WTC11 (cell line): ENCODE data around the gene DRD5. TPM values are rescaled to one million over a fixed set of nuclear protein-coding genes. Genes with fewer than 3 reads are reported as not detected.
"Not testable (repeated sequence)": the region's sequence is repeated elsewhere in the genome, so short reads cannot be mapped to it uniquely, and the experiment has no call there.

Experiments
- ATAC-seq: fragments of 200-7000 bp; cut with Tn5 transposase; 2 replicates; pipeline ENCODE4 v1.10.0; 2021; ENCODE audit warnings: mild to moderate bottlenecking, moderate library complexity
- CTCF ChIA-PET: fragments of 300-600 bp; sonication (Branson Sonifier 250); formaldehyde crosslinking; loops from one replicate; lab custom pipeline; 2021; ENCODE audit warnings: antibody characterized with exemption; lab: Charles Lee
- POLR2A ChIA-PET: fragments of 350-600 bp; sonication (Branson Sonifier 250); formaldehyde crosslinking; loops from one replicate; lab custom pipeline; 2021; ENCODE audit warnings: antibody characterized with exemption; lab: Charles Lee
- DNase-seq: peaks from one replicate; pipeline ENCODE4 v3.0.0; 2021; ENCODE audit warnings: low spot score
- H3K27ac Mint-ChIP-seq: 2 replicates; pipeline ENCODE4 v1.8.0; 2021; ENCODE audit warnings: mixed read lengths
- H3K27me3 Mint-ChIP-seq: 2 replicates; pipeline ENCODE4 v1.8.0; 2021; ENCODE audit warnings: low read depth, mild to moderate bottlenecking, moderate library complexity, mixed read lengths
- H3K36me3 Mint-ChIP-seq: 2 replicates; pipeline ENCODE4 v1.8.0; 2021; ENCODE audit warnings: mixed read lengths
- H3K4me1 Mint-ChIP-seq: 2 replicates; pipeline ENCODE4 v1.8.0; 2022; ENCODE audit warnings: mixed read lengths
- H3K4me3 Mint-ChIP-seq: 2 replicates; pipeline ENCODE4 v1.8.0; 2021; ENCODE audit warnings: mild to moderate bottlenecking, moderate library complexity, mixed read lengths
- H3K9me3 Mint-ChIP-seq: 2 replicates; pipeline ENCODE4 v1.8.0; 2021; ENCODE audit warnings: mixed read lengths
- ATF1 ChIP-seq: sonication (generic); formaldehyde crosslinking; IDR thresholded peaks from 2 replicates; pipeline ENCODE4 v1.8.1; 2023; ENCODE audit warnings: mild to moderate bottlenecking, moderate library complexity, missing genetic modification reagents
- CREB1 ChIP-seq: sonication (generic); formaldehyde crosslinking; IDR thresholded peaks from 2 replicates; pipeline ENCODE4 v1.8.0; 2023; ENCODE audit warnings: mild to moderate bottlenecking, missing genetic modification reagents
- E2F5 ChIP-seq: sonication (generic); formaldehyde crosslinking; IDR thresholded peaks from 2 replicates; pipeline ENCODE4 v1.8.1; 2022; ENCODE audit warnings: mild to moderate bottlenecking, moderate library complexity, missing genetic modification reagents
- FOXJ3 ChIP-seq: sonication (generic); formaldehyde crosslinking; IDR thresholded peaks from 2 replicates; pipeline ENCODE4 v1.9.0; 2021; ENCODE audit warnings: missing genetic modification reagents, mild to moderate bottlenecking, borderline replicate concordance
- FOXP1 ChIP-seq: sonication (generic); formaldehyde crosslinking; IDR thresholded peaks from 2 replicates; pipeline ENCODE4 v1.8.0; 2022; ENCODE audit warnings: missing genetic modification reagents, mild to moderate bottlenecking, moderate library complexity, borderline replicate concordance
- RORB ChIP-seq: fragments of 250-450 bp; sonication (Bioruptor Pico); IDR thresholded peaks from 2 replicates; pipeline ENCODE4 v1.9.0; 2021; ENCODE audit warnings: mild to moderate bottlenecking
- SMAD4 ChIP-seq: sonication (generic); formaldehyde crosslinking; IDR thresholded peaks from 2 replicates; pipeline ENCODE4 v1.8.0; 2022; ENCODE audit warnings: mild to moderate bottlenecking, missing genetic modification reagents
- SP1 ChIP-seq: sonication (generic); formaldehyde crosslinking; conservative IDR thresholded peaks from 2 replicates; pipeline ENCODE4 v1.8.1; 2022; ENCODE audit warnings: missing genetic modification reagents
- USF1 ChIP-seq: sonication (generic); formaldehyde crosslinking; IDR thresholded peaks from 2 replicates; pipeline ENCODE4 v1.8.0; 2022; ENCODE audit warnings: mild to moderate bottlenecking, missing genetic modification reagents
- ZNF138 ChIP-seq: sonication (generic); formaldehyde crosslinking; conservative IDR thresholded peaks from 2 replicates; pipeline ENCODE4 v1.8.1; 2022; ENCODE audit warnings: mild to moderate bottlenecking, moderate library complexity, missing genetic modification reagents
- ZNF281 ChIP-seq: sonication (generic); formaldehyde crosslinking; IDR thresholded peaks from 2 replicates; pipeline ENCODE4 v1.8.0; 2023; ENCODE audit warnings: mild to moderate bottlenecking, missing genetic modification reagents
- total RNA-seq: library from RNA; stranded (reverse); gene quantifications from 3 replicates; pipeline ENCODE4 v1.2.3, GENCODE V29; 2021
- TF ChIP-seq, protein P1 (sequence below): fragments of 250-450 bp; sonication (Bioruptor Pico); IDR thresholded peaks from 2 replicates; pipeline ENCODE4 v2.1.2; 2022; ENCODE audit warnings: mild to moderate bottlenecking, moderate library complexity
- TF ChIP-seq, protein P2 (sequence below): sonication (generic); formaldehyde crosslinking; IDR thresholded peaks from 2 replicates; pipeline ENCODE4 v1.8.0; 2022; ENCODE audit warnings: mild to moderate bottlenecking, missing genetic modification reagents
- TF ChIP-seq, protein P3 (sequence below): fragments of 250-450 bp; sonication (Bioruptor Pico); IDR thresholded peaks from 2 replicates; pipeline ENCODE4 v1.9.0; 2021; ENCODE audit warnings: mild to moderate bottlenecking, borderline replicate concordance

The DRD5 gene
- total RNA-seq, 1 experiment from 2014 or later, result 0.07 TPM

DNA sequence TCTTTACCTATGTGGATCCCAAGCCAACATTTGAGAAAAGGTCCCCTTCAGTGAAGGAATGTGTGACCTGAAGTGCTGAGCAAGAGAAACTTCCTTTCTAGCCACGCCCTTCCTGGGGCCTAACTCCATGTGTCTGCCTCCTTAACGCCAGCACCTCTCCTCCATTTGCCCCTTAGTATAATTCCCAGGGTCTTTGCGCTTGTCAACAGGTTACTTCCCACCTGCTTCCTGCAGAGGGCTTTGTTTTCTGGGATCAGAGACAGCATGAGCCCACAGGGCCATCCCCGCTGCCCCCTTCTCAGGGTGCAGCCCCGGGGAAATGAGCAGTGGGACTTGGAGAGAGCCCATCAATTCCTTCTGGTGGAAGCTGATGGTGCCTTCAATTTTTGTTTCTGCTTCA lies 45.9 kb upstream of the DRD5 start:
- CTCF ChIA-PET, result interaction anchor here (1.5 to 1.6 kb wide), 2 partner anchors 31 to 32 kb away, joined by 3 to 4 read pairs; no protein-coding TSS in a partner anchor
- no peak for TF ChIP-seq E2F5
- TF ChIP-seq, protein P1, sequence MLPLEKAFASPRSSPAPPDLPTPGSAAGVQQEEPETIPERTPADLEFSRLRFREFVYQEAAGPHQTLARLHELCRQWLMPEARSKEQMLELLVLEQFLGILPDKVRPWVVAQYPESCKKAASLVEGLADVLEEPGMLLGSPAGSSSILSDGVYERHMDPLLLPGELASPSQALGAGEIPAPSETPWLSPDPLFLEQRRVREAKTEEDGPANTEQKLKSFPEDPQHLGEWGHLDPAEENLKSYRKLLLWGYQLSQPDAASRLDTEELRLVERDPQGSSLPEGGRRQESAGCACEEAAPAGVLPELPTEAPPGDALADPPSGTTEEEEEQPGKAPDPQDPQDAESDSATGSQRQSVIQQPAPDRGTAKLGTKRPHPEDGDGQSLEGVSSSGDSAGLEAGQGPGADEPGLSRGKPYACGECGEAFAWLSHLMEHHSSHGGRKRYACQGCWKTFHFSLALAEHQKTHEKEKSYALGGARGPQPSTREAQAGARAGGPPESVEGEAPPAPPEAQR, result no peak
- TF ChIP-seq, protein P2, sequence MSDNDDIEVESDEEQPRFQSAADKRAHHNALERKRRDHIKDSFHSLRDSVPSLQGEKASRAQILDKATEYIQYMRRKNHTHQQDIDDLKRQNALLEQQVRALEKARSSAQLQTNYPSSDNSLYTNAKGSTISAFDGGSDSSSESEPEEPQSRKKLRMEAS, result no peak
- TF ChIP-seq FOXJ3 (CRISPR knock-in tag), result no peak
- peak; percentile 99 for ATAC-seq

GRCh38 chr4:9737280-9737679 lies 44.2 kb upstream of the DRD5 start:
- H3K27me3 Mint-ChIP-seq, H3K4me3 Mint-ChIP-seq, H3K36me3 Mint-ChIP-seq, POLR2A ChIA-PET, DNase-seq, H3K9me3 Mint-ChIP-seq, ATAC-seq, H3K27ac Mint-ChIP-seq: not testable (repeated sequence)
- CTCF ChIA-PET, result interaction anchor here (1.6 kb wide), 1 partner anchor 34 kb away, joined by 4 read pairs; no protein-coding TSS in a partner anchor
- H3K4me1 Mint-ChIP-seq, result peaks cover 15% of the 10 kb centered on the region

More for the DNA sequence above, 45.9 kb upstream of the DRD5 start:
- Mint-ChIP-seq H3K27me3 (peaks cover 3% of the 10 kb centered on the region; the same call in 1 of the 2 replicates), H3K36me3 (0 out of 2 replicates have a peak, but pooled peaks cover 3% of the 10 kb centered on the region), H3K4me1 (peaks cover 27% of the 10 kb centered on the region), H3K27ac (no peak overlapping the region), H3K4me3 (no peak overlapping the region), H3K9me3 (no peaks in the 10 kb centered on the region)
- no peak for DNase-seq
- POLR2A ChIA-PET, result no interaction called here

- H3K36me3 Mint-ChIP-seq, CTCF ChIA-PET, POLR2A ChIA-PET, DNase-seq, ATAC-seq, H3K27ac Mint-ChIP-seq, H3K27me3 Mint-ChIP-seq, H3K4me1 Mint-ChIP-seq, H3K4me3 Mint-ChIP-seq: not testable (repeated sequence)
- H3K9me3 Mint-ChIP-seq, result peaks cover 25% of the 10 kb centered on the region
Observed at GRCh38 chr4:9743789-9744188, 37.6 kb upstream of the DRD5 start.

GRCh38 chr4:9745782-9746181 lies 35.7 kb upstream of the DRD5 start:
- Mint-ChIP-seq H3K9me3 (peaks cover 25% of the 10 kb centered on the region), H3K4me3 (no peak overlapping the region)
- CTCF ChIA-PET, result interaction anchor here (1.2 kb wide), 1 partner anchor 269 kb away, joined by 3 read pairs; no protein-coding TSS in a partner anchor

More at GRCh38 chr4:9745782-9746181, 35.7 kb upstream of the DRD5 start:
- H3K4me1 Mint-ChIP-seq, result peaks cover 3% of the 10 kb centered on the region; the same call in 1 of the 2 replicates
- ATAC-seq (no peak), DNase-seq (no peak)
- no peak overlapping the region for H3K27ac Mint-ChIP-seq
- peaks cover 3% of the 10 kb centered on the region; the same call in 1 of the 2 replicates for H3K27me3 Mint-ChIP-seq
- no peaks in the 10 kb centered on the region; the same call in 1 of the 2 replicates for H3K36me3 Mint-ChIP-seq
- POLR2A ChIA-PET, result no interaction called here
- TF ChIP-seq SP1 (CRISPR knock-in tag), result no peak
- no peak for TF ChIP-seq ATF1 (CRISPR knock-in tag)
- no peak for TF ChIP-seq E2F5
- TF ChIP-seq ZNF138, result no peak
- no peak for TF ChIP-seq ZNF281
- TF ChIP-seq RORB (CRISPR knock-in tag), result no peak
- TF ChIP-seq FOXP1 (CRISPR knock-in tag), result no peak
- TF ChIP-seq, protein P3, sequence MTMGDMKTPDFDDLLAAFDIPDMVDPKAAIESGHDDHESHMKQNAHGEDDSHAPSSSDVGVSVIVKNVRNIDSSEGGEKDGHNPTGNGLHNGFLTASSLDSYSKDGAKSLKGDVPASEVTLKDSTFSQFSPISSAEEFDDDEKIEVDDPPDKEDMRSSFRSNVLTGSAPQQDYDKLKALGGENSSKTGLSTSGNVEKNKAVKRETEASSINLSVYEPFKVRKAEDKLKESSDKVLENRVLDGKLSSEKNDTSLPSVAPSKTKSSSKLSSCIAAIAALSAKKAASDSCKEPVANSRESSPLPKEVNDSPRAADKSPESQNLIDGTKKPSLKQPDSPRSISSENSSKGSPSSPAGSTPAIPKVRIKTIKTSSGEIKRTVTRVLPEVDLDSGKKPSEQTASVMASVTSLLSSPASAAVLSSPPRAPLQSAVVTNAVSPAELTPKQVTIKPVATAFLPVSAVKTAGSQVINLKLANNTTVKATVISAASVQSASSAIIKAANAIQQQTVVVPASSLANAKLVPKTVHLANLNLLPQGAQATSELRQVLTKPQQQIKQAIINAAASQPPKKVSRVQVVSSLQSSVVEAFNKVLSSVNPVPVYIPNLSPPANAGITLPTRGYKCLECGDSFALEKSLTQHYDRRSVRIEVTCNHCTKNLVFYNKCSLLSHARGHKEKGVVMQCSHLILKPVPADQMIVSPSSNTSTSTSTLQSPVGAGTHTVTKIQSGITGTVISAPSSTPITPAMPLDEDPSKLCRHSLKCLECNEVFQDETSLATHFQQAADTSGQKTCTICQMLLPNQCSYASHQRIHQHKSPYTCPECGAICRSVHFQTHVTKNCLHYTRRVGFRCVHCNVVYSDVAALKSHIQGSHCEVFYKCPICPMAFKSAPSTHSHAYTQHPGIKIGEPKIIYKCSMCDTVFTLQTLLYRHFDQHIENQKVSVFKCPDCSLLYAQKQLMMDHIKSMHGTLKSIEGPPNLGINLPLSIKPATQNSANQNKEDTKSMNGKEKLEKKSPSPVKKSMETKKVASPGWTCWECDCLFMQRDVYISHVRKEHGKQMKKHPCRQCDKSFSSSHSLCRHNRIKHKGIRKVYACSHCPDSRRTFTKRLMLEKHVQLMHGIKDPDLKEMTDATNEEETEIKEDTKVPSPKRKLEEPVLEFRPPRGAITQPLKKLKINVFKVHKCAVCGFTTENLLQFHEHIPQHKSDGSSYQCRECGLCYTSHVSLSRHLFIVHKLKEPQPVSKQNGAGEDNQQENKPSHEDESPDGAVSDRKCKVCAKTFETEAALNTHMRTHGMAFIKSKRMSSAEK, result no peak
- TF ChIP-seq CREB1 (CRISPR knock-in tag), result no peak
- TF ChIP-seq SMAD4 (CRISPR knock-in tag), result no peak
- no peak for TF ChIP-seq USF1 (CRISPR knock-in tag)
